AG04450 (cell line): Measurements from ENCODE around the gene KIF3A. TPM values are rescaled to one million over a fixed set of nuclear protein-coding genes. Genes with fewer than 3 reads are reported as not detected.

Source experiments
- CTCF ChIA-PET: fragments of 300-600, 350-600 bp; formaldehyde crosslinking; extraction: SDS; loops from one replicate; lab custom pipeline; 2022; ENCODE audit warnings: antibody characterized with exemption, inconsistent platforms; lab: Charles Lee
- POLR2A ChIA-PET: fragments of 350-600 bp; formaldehyde crosslinking; extraction: SDS; loops from one replicate; lab custom pipeline; 2021; ENCODE audit warnings: antibody characterized with exemption, inconsistent platforms; lab: Yijun Ruan, JAX
- DNase-seq: peaks from one replicate; pipeline ENCODE4 v3.0.0-alpha.2; 2011; ENCODE audit warnings: low read depth, low spot score
- H3K27ac ChIP-seq: one replicate; pipeline ENCODE4 v1.5.1; 2012; ENCODE audit warnings: low read depth, low read length, control low read depth
- H3K27me3 ChIP-seq: one replicate; pipeline ENCODE4 v1.6.0; 2012; ENCODE audit warnings: low read length; ENCODE audit not compliant: control insufficient read depth, insufficient read depth
- H3K4me3 ChIP-seq: 2 replicates; pipeline ENCODE4 v1.5.1; 2011; ENCODE audit warnings: mild to moderate bottlenecking, low read depth, low read length, control low read depth
- H3K9me3 ChIP-seq: 2 replicates; pipeline ENCODE4 v1.5.1; 2012; ENCODE audit warnings: low read length; ENCODE audit not compliant: control insufficient read depth, insufficient read depth
- CTCF ChIP-seq: IDR thresholded peaks from 2 replicates; pipeline ENCODE4 v1.5.1; 2011; ENCODE audit warnings: low read depth, low read length, control low read depth, inconsistent platforms
- polyA plus RNA-seq: library from polyadenylated mRNA; depleted of rRNA; stranded (reverse); fragments of >200 nt; gene quantifications from 2 replicates; pipeline ENCODE4 v1.2.3, GENCODE V29; 2011

Gene KIF3A
- polyA plus RNA-seq, 1 experiment = 8.9 TPM

- no peak for DNase-seq
- Histone ChIP-seq H3K27me3 (no peaks in the 10 kb centered on the region), H3K9me3 (no peaks in the 10 kb centered on the region), H3K27ac (peak overlapping the region; percentile 57), H3K4me3 (no peak overlapping the region)
- ChIA-PET POLR2A (interaction anchor here (0.6 to 1.1 kb wide), 7 partner anchors 26 to 508 kb away, joined by 3 to 7 read pairs (median 3); partner anchors contain the start of gene KIF3A), CTCF (interaction anchor here (0.6 to 1.3 kb wide), 3 partner anchors 9 to 339 kb away, joined by 3 to 5 read pairs (median 5); no protein-coding TSS in a partner anchor)
- no peak for TF ChIP-seq CTCF
Observed at GRCh38 chr5:132767150-132767549, 29.8 kb upstream of the KIF3A start.

- ChIA-PET POLR2A (interaction anchor here (1.0 to 1.1 kb wide), 2 partner anchors 26 to 270 kb away, joined by 3 read pairs; no protein-coding TSS in a partner anchor), CTCF (interaction anchor here (0.9 to 1.4 kb wide), 4 partner anchors 9 to 53 kb away, joined by 3 to 5 read pairs (median 4); no protein-coding TSS in a partner anchor)
- no peak overlapping the region for H3K4me3 ChIP-seq
- TF ChIP-seq CTCF = no peak
- no peaks in the 10 kb centered on the region for H3K27me3 ChIP-seq
- H3K27ac ChIP-seq = no peak overlapping the region
- DNase-seq = no peak
- H3K9me3 ChIP-seq = no peaks in the 10 kb centered on the region
Observed at GRCh38 chr5:132766806-132767055, 29.4 kb upstream of the KIF3A start.

GRCh38 chr5:132766020-132766805 is 28.9 kb upstream of the KIF3A start:
- H3K9me3 ChIP-seq = no peaks in the 10 kb centered on the region
- no peak overlapping the region for H3K4me3 ChIP-seq
- no peaks in the 10 kb centered on the region for H3K27me3 ChIP-seq
- DNase-seq = no peak
- no peak for TF ChIP-seq CTCF
- POLR2A ChIA-PET = interaction anchor here (0.6 to 1.1 kb wide), 2 partner anchors 167 to 269 kb away, joined by 3 to 6 read pairs; no protein-coding TSS in a partner anchor
- H3K27ac ChIP-seq = no peak overlapping the region
- CTCF ChIA-PET = interaction anchor here (1.2 to 1.4 kb wide), 3 partner anchors 11 to 54 kb away, joined by 3 to 5 read pairs (median 4); no protein-coding TSS in a partner anchor

- H3K27ac ChIP-seq = peak overlapping the region; percentile 31
- ChIA-PET CTCF (interaction anchor here (1.2 to 1.4 kb wide), 2 partner anchors 16 to 55 kb away, joined by 3 to 4 read pairs; no protein-coding TSS in a partner anchor), POLR2A (interaction anchor here (0.6 kb wide), 1 partner anchor 168 kb away, joined by 6 read pairs; no protein-coding TSS in a partner anchor)
- no peaks in the 10 kb centered on the region for H3K27me3 ChIP-seq
- TF ChIP-seq CTCF = no peak
- H3K9me3 ChIP-seq = no peaks in the 10 kb centered on the region
- no peak for DNase-seq
- no peak overlapping the region for H3K4me3 ChIP-seq
Observed at GRCh38 chr5:132765311-132766019, 28.1 kb upstream of the KIF3A start.
